HEK293 (cell line): Measurements from ENCODE around the gene KRTAP5-5.
"Not testable (repeated sequence)": the region's sequence is repeated elsewhere in the genome, so short reads cannot be mapped to it uniquely, and the experiment has no call there.

Experiments
- CTCF ChIA-PET: fragments of 350-600 bp; formaldehyde crosslinking; extraction: SDS; loops from one replicate; lab custom pipeline; 2021; ENCODE audit warnings: antibody characterized with exemption; lab: Yijun Ruan, JAX
- POLR2A ChIA-PET: fragments of 300-600 bp; formaldehyde crosslinking; extraction: SDS; loops from one replicate; lab custom pipeline; 2020; ENCODE audit warnings: antibody characterized with exemption, inconsistent platforms; lab: Yijun Ruan, JAX
- H3K27ac ChIP-seq: fragments of 200-500 bp; sonication (Bioruptor generic); 2 replicates; pipeline ENCODE4 v1.5.1; 2014; ENCODE audit warnings: low read depth, low read length, control low read depth, inconsistent platforms; ENCODE audit errors: extremely low read depth
- H3K36me3 ChIP-seq, 2 experiments: fragments of 200-500 bp in 1 of 2; sonication (Bioruptor generic) in 1 of 2; 1 replicate in 1 of 2; 2 replicates in 1 of 2; pipeline ENCODE4 v1.5.1; 2014 to 2017; ENCODE audit warnings: inconsistent platforms in 2 of 2, low read length in 2 of 2; ENCODE audit not compliant: control insufficient read depth in 2 of 2, insufficient read depth in 1 of 2
- H3K4me1 ChIP-seq: fragments of 200-500 bp; sonication (Bioruptor generic); 2 replicates; pipeline ENCODE4 v1.5.1; 2014; ENCODE audit warnings: mild to moderate bottlenecking, low read length, inconsistent platforms; ENCODE audit not compliant: control insufficient read depth, insufficient read depth
- H3K4me3 ChIP-seq: 2 replicates; pipeline ENCODE4 v1.5.1; 2011; ENCODE audit warnings: low read depth, mild to moderate bottlenecking, control low read depth, low read length, moderate library complexity
- H3K9me3 ChIP-seq: fragments of 200-500 bp; sonication (Bioruptor generic); 2 replicates; pipeline ENCODE4 v1.5.1; 2014; ENCODE audit warnings: low read depth, low read length, inconsistent platforms; ENCODE audit not compliant: control insufficient read depth, insufficient read depth
- AEBP2 ChIP-seq: fragments of 450-650 bp; formaldehyde crosslinking; IDR thresholded peaks from 2 replicates; pipeline ENCODE4 v1.5.1; 2016; ENCODE audit warnings: missing biosample characterization, missing genetic modification characterization, borderline replicate concordance
- ZNF449 ChIP-seq: fragments of 450-650 bp; formaldehyde crosslinking; IDR thresholded peaks from 2 replicates; pipeline ENCODE4 v1.5.1; 2017; ENCODE audit warnings: missing biosample characterization, mild to moderate bottlenecking, missing genetic modification characterization, moderate library complexity
- ZNF837 ChIP-seq: fragments of 450-650 bp; formaldehyde crosslinking; IDR thresholded peaks from 2 replicates; pipeline ENCODE4 v1.5.1; 2016; ENCODE audit warnings: missing biosample characterization, missing genetic modification characterization
- TF ChIP-seq, protein P1 (sequence below): fragments of 450-650 bp; formaldehyde crosslinking; IDR thresholded peaks from 2 replicates; pipeline ENCODE4 v1.5.1; 2017; ENCODE audit warnings: missing biosample characterization, missing genetic modification characterization

The KRTAP5-5 gene

GRCh38 chr11:1592628-1593027, 36.9 kb upstream of the KRTAP5-5 start:
- no peaks in the 10 kb centered on the region for H3K9me3 ChIP-seq
- no peak overlapping the region for H3K4me3 ChIP-seq
- ChIA-PET POLR2A (no interaction called here), CTCF (interaction anchor here (0.7 to 3.5 kb wide), 6 partner anchors 18 to 421 kb away, joined by 3 to 20 read pairs (median 4); no protein-coding TSS in a partner anchor)
- no peak overlapping the region for H3K27ac ChIP-seq
- H3K4me1 ChIP-seq: no peaks in the 10 kb centered on the region
- TF ChIP-seq ZNF837 (tag by site-specific recombination): no peak
- no peaks in the 10 kb centered on the region for H3K36me3 ChIP-seq

DNA sequence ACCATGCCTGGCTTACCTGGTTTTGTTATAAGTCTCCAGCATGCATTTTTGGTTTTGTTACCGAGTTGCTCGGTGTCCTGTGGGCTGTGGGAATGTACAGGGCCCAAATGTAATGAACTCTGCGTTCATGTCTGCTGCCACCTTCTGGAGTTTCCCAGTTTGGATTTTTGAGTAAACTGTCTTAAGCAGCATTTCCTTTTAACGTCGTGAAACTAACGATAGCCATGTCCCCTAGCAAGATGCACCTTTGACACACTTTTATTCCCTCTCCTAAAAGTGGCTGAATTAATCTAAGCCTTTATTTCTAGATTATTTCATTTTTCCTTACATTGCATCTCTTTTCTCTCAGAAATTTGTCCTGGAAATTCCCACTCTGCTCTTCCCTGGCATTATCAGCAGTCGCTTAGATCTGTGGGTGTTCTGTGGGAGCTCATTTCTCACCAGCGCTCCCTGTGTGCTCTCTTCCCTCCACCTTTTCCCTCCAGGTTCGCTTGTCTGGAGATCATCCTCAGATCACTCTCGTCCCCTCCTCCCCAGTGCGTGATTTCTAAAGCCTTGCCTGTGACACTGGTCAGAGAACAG, 33.5 kb upstream of the KRTAP5-5 start:
- H3K27ac ChIP-seq, H3K9me3 ChIP-seq, POLR2A ChIA-PET, H3K4me1 ChIP-seq, H3K36me3 ChIP-seq, H3K4me3 ChIP-seq: not testable (repeated sequence)
- CTCF ChIA-PET: interaction anchor here (0.7 to 3.1 kb wide), 16 partner anchors 19 to 480 kb away, joined by 3 to 22 read pairs (median 5); no protein-coding TSS in a partner anchor

- CTCF ChIA-PET: interaction anchor here (0.7 to 3.1 kb wide), 6 partner anchors 22 to 43 kb away, joined by 3 to 22 read pairs (median 10); no protein-coding TSS in a partner anchor
- H3K9me3 ChIP-seq, H3K36me3 ChIP-seq, H3K4me1 ChIP-seq, POLR2A ChIA-PET, H3K4me3 ChIP-seq, H3K27ac ChIP-seq: not testable (repeated sequence)
These were observed 32.9 kb upstream of the KRTAP5-5 start for GRCh38 chr11:1596576-1597121.

DNA sequence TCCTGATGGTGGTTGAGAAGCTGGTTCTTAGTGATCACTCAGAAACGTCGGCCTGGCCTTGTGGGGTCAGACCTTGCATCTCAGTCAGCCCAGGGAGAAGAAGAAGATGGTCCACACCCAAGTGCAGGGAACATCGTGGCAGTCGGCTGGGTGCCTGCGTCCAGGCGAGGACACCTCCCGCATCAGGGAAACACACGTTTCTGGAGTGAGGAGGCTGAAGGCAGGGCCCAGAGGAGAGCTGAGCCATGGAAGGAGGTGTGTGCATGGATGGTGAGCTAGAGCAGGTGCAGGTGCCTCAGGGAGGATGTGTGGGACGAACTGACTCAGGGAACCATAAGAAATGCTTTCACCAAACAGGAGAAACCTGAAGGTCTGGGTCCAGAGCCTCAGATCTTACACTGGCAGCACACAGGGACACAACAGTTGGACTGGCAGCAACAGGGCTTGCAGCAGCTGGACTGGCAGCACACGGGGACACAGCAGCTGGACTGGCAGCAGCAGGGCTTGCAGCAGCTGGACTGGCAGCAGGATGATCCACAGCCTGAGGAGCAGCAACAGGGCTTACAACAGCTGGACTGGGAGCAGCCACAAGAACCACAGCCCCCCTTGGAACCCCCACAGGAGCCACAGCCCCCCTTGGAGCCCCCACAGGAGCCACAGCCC, 32.1 kb upstream of the KRTAP5-5 start:
- TF ChIP-seq ZNF449 (tag by site-specific recombination): no peak
- TF ChIP-seq, all 188 proteins: peak for 0
- Histone ChIP-seq H3K4me1 (no peaks in the 10 kb centered on the region), H3K36me3 (no peaks in the 10 kb centered on the region), H3K27ac (no peak overlapping the region), H3K4me3 (no peak overlapping the region), H3K9me3 (no peaks in the 10 kb centered on the region)
- CTCF ChIA-PET: interaction anchor here (0.7 to 3.1 kb wide), 6 partner anchors 19 to 96 kb away, joined by 3 to 22 read pairs (median 4); no protein-coding TSS in a partner anchor
- POLR2A ChIA-PET: no interaction called here

DNA sequence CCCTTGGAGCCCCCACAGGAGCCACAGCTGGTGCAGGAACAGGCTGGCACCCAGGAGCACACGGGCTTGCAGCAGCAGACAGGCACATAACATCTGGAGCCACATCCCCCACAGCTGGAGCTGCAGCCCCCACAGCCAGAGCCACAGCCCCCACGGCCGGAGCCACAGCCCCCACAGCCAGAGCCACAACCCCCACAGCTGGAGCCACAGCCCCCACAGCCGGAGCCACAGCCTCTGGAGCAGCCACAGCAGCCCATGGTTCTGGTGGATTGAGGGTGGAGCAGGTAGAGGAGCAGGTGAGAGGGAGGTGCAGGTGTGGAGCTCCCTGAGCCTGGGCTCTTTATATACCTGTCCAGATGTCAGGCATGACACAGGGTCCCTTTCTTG, 31.6 kb upstream of the KRTAP5-5 start, which contains the start of gene KRTAP5-2:
Gene KRTAP5-2, minus strand, starts transcription at position 301 of the 387 bp plus-strand sequence. Its CDS starts 44 bp downstream, at position 257.
- TF ChIP-seq, protein P1, sequence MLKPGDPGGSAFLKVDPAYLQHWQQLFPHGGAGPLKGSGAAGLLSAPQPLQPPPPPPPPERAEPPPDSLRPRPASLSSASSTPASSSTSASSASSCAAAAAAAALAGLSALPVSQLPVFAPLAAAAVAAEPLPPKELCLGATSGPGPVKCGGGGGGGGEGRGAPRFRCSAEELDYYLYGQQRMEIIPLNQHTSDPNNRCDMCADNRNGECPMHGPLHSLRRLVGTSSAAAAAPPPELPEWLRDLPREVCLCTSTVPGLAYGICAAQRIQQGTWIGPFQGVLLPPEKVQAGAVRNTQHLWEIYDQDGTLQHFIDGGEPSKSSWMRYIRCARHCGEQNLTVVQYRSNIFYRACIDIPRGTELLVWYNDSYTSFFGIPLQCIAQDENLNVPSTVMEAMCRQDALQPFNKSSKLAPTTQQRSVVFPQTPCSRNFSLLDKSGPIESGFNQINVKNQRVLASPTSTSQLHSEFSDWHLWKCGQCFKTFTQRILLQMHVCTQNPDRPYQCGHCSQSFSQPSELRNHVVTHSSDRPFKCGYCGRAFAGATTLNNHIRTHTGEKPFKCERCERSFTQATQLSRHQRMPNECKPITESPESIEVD: no peak
- no peak for TF ChIP-seq AEBP2
- CTCF ChIA-PET: interaction anchor here (0.6 to 3.1 kb wide), 8 partner anchors 9 to 112 kb away, joined by 3 to 22 read pairs (median 6); no protein-coding TSS in a partner anchor
- Histone ChIP-seq H3K9me3 (no peaks in the 10 kb centered on the region), H3K4me3 (no peak within 1 kb of the TSS), H3K27ac (no peak within 1 kb of the TSS), H3K4me1 (no peaks in the 10 kb centered on the region), H3K36me3 (no peaks in the 10 kb centered on the region)
- POLR2A ChIA-PET: no interaction called here

- CTCF ChIA-PET: interaction anchor here (0.6 to 1.7 kb wide), 6 partner anchors 9 to 112 kb away, joined by 3 to 12 read pairs (median 6); no protein-coding TSS in a partner anchor
- POLR2A ChIA-PET, H3K36me3 ChIP-seq, H3K27ac ChIP-seq, H3K4me3 ChIP-seq, H3K4me1 ChIP-seq, H3K9me3 ChIP-seq: not testable (repeated sequence)
These were observed 31.2 kb upstream of the KRTAP5-5 start for GRCh38 chr11:1598406-1598805.
